Measurements from ENCODE around the gene GNG12. TPM values are rescaled to one million over a fixed set of nuclear protein-coding genes. Genes with fewer than 3 reads are reported as not detected.

Gene GNG12
- total RNA-seq, 1 donor from 2014 or later, result 100 TPM

DNA sequence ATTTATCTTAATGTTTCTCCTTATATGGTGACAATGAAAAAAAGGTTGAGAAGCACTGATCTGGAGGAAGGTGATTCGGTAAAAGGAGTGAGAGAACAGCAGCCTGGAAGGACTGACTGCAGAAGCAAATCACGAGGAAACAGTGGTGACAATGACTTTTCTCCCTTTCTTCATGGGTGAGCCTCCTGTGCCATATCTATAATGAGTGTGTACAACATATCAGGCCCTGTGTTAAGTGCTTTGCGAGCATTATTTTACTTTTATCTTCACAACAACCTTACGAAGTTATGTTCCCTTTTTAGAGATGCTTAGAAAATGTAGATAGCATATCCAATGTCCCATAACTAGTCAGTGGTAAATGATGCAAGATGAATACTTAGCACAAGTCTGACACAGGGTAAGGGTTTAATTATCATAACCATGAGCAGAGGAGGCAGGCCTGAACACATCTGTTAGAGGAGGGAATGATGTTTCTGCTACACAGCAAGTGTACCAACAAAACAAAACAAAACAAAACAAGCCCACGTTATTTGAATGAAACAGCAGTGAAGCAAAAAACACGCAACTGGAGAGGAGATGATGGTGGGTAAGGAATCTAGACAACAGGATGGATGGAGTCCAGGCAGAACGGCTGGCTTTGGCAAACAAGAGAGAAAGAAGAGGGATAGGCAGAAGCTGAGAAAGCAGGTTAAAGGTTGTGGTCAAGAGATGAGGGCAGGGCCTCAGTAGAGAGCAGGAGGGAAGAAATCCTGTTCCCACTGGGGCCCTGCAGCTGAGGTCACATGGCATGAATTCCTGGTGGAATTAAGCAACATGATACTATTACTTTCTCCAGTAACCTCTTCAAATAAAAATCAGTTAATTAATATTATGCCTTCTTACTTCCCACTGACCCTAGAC, 29.6 kb downstream of the GNG12 start:
- Mint-ChIP-seq H3K9me3 (ENCODE audit: unreplicated experiment) (peaks cover 3% of the 10 kb centered on the region), H3K4me3 (ENCODE audit: unreplicated experiment) (no peak overlapping the region), H3K27ac (ENCODE audit: unreplicated experiment) (no peak overlapping the region), H3K27me3 (ENCODE audit: unreplicated experiment) (no peaks in the 10 kb centered on the region), H3K4me1 (ENCODE audit: unreplicated experiment) (peaks cover 47% of the 10 kb centered on the region), H3K36me3 (ENCODE audit: unreplicated experiment) (peaks cover 6% of the 10 kb centered on the region)
- TF ChIP-seq, protein P1, sequence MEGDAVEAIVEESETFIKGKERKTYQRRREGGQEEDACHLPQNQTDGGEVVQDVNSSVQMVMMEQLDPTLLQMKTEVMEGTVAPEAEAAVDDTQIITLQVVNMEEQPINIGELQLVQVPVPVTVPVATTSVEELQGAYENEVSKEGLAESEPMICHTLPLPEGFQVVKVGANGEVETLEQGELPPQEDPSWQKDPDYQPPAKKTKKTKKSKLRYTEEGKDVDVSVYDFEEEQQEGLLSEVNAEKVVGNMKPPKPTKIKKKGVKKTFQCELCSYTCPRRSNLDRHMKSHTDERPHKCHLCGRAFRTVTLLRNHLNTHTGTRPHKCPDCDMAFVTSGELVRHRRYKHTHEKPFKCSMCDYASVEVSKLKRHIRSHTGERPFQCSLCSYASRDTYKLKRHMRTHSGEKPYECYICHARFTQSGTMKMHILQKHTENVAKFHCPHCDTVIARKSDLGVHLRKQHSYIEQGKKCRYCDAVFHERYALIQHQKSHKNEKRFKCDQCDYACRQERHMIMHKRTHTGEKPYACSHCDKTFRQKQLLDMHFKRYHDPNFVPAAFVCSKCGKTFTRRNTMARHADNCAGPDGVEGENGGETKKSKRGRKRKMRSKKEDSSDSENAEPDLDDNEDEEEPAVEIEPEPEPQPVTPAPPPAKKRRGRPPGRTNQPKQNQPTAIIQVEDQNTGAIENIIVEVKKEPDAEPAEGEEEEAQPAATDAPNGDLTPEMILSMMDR (IDR thresholded peaks at IDR 0.05), result no peak
- no peak for DNase-seq (ENCODE audit: extremely low spot score, unreplicated experiment)

DNA sequence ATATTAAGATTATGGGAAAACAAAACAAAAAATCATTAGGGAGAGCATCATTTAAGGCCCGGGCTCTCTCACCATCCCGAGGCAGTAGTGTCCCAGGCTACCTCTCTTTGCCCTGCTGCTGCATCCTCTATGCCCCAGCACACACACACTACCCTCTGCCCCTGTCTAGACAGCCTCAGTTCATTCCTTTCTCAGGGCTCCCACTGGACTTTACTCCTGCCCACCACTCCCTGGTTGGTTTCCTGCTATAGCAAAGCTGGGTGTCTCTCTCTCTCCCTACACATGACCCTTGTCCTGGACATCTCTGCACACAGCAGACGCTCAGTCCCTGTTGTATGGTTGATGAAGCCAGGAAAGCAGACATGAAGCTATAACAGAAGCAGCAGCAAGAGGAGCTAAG, 30.7 kb downstream of the GNG12 start:
- H3K27me3 Mint-ChIP-seq (ENCODE audit: unreplicated experiment), result no peaks in the 10 kb centered on the region
- H3K4me1 Mint-ChIP-seq (ENCODE audit: unreplicated experiment), result peaks cover 43% of the 10 kb centered on the region
- TF ChIP-seq, protein P1 (IDR thresholded peaks at IDR 0.05), result no peak
- no peak overlapping the region for H3K27ac Mint-ChIP-seq (ENCODE audit: unreplicated experiment)
- no peak overlapping the region for H3K4me3 Mint-ChIP-seq (ENCODE audit: unreplicated experiment)
- no peak for DNase-seq (ENCODE audit: extremely low spot score, unreplicated experiment)
- H3K36me3 Mint-ChIP-seq (ENCODE audit: unreplicated experiment), result peaks cover 10% of the 10 kb centered on the region
- peaks cover 3% of the 10 kb centered on the region for H3K9me3 Mint-ChIP-seq (ENCODE audit: unreplicated experiment)

- H3K4me3 Mint-ChIP-seq (ENCODE audit: unreplicated experiment), result no peak overlapping the region
- TF ChIP-seq, protein P1 (IDR thresholded peaks at IDR 0.05), result no peak
- H3K36me3 Mint-ChIP-seq (ENCODE audit: unreplicated experiment), result peaks cover 12% of the 10 kb centered on the region
- peak overlapping the region; percentile 33 for H3K27ac Mint-ChIP-seq (ENCODE audit: unreplicated experiment)
- DNase-seq (ENCODE audit: extremely low spot score, unreplicated experiment), result no peak
- H3K27me3 Mint-ChIP-seq (ENCODE audit: unreplicated experiment), result no peaks in the 10 kb centered on the region
- H3K4me1 Mint-ChIP-seq (ENCODE audit: unreplicated experiment), result peaks cover 43% of the 10 kb centered on the region
- H3K9me3 Mint-ChIP-seq (ENCODE audit: unreplicated experiment), result peaks cover 3% of the 10 kb centered on the region
Observed at GRCh38 chr1:67801903-67802302, 31.4 kb downstream of the GNG12 start.

DNA sequence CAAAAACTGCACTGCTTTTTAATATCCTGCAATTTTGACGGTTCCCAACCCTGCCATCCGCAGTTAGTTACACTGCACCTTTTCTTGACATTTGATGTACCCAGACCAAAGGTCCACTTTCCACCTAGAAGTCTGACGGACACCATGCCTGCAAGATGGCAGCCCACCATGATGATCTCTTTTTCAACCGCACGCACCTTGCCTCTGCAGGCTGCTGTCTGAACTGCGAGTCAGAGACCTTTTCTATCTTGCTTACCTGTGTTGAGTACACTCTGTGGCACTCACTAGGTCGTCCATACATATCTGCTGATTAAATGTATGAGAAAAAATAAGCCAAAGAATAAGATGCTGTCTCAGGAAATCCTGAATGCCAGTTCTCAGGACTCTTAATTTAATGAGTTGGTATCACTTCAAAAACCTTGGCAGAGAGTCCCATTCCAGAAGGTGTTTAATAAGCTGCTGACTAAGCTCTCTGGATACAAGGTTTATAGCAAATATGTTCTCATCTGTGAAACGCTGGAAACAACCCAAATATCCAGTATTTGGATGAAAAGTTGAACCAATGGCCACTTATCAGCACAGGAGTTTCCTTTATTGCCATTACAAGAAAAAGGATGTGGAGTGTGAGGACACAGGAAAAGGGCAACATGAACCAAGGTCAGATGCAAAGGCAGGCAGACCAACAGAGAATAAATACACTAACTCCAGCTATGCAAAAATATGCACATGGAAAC, 37.9 kb downstream of the GNG12 start:
- H3K4me3 Mint-ChIP-seq (ENCODE audit: unreplicated experiment), result no peak overlapping the region
- no peak for DNase-seq (ENCODE audit: extremely low spot score, unreplicated experiment)
- peaks cover 6% of the 10 kb centered on the region for H3K36me3 Mint-ChIP-seq (ENCODE audit: unreplicated experiment)
- no peaks in the 10 kb centered on the region for H3K27me3 Mint-ChIP-seq (ENCODE audit: unreplicated experiment)
- TF ChIP-seq, protein P1 (IDR thresholded peaks at IDR 0.05), result no peak
- peak overlapping the region; percentile 92 for H3K27ac Mint-ChIP-seq (ENCODE audit: unreplicated experiment)
- no peaks in the 10 kb centered on the region for H3K9me3 Mint-ChIP-seq (ENCODE audit: unreplicated experiment)
- peaks cover 63% of the 10 kb centered on the region for H3K4me1 Mint-ChIP-seq (ENCODE audit: unreplicated experiment)

DNA sequence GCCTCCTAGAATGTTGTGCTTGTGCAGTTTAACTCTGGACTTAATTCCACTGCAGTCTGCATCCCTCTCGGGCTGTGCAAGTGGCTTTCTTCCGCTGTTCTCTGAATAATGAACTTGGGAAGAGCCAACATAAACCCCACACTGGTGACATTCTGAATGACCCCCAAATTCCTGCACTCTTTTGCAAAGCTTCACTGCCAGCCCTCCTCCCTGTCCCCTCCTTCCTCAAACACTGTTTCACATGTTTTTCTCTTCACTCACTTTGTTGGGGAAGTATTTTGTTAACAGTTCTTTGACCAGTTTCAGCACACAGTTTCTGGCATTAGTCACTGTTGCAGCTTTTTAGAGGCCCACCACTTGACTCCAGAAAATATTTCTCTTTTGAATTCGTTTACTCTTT, 39.7 kb downstream of the GNG12 start:
- Mint-ChIP-seq H3K27me3 (ENCODE audit: unreplicated experiment) (no peaks in the 10 kb centered on the region), H3K27ac (ENCODE audit: unreplicated experiment) (peak overlapping the region; percentile 92), H3K4me1 (ENCODE audit: unreplicated experiment) (peaks cover 75% of the 10 kb centered on the region), H3K9me3 (ENCODE audit: unreplicated experiment) (no peaks in the 10 kb centered on the region), H3K36me3 (ENCODE audit: unreplicated experiment) (peaks cover 6% of the 10 kb centered on the region), H3K4me3 (ENCODE audit: unreplicated experiment) (peak overlapping the region; percentile 54)
- TF ChIP-seq, protein P1 (IDR thresholded peaks at IDR 0.05), result no peak
- no peak for DNase-seq (ENCODE audit: extremely low spot score, unreplicated experiment)
